ENCODE data around the gene UGGT2. TPM values are rescaled to one million over a fixed set of nuclear protein-coding genes. Genes with fewer than 3 reads are reported as not detected.

Gene UGGT2
- total and polyA plus RNA-seq, 2 donors (not counting 1 experiment from before 2014, with no cell fraction given) = 0.39 to 6.7 TPM

DNA sequence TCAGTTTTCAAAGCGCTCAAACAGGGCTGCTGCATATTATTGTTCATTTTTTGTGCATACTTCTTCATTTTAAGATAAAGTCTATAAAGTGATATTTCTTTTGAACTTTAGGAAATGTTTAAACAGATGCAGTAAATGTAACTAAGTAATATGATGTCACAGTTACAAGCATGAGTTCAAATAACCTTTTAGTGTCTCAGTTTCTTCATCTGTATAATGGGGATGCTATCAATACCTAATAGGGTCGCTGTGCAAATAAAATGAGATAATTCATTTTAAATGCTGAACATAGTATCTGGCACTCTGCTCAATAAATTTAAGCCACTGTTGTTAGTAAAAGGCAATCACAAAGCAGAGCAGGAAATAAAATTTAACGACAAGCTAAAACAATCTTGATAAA, 97.5 kb downstream of the UGGT2 start:
- Histone ChIP-seq H3K79me2 (ENCODE audit: control insufficient read depth, insufficient read depth, low read length) (no peaks in the 10 kb centered on the region), H3K9ac (ENCODE audit: low read length) (no peak overlapping the region), H4K20me1 (ENCODE audit: control insufficient read depth, insufficient read depth, low read length, poor library complexity, severe bottlenecking) (no peaks in the 10 kb centered on the region), H3K27me3 (replicated peaks in 1 of 4; ENCODE audit: control extremely low read depth in 1 of 4, control insufficient read depth in 3 of 4, insufficient read depth in 4 of 4, low read length in 3 of 4) (no peaks in the 10 kb centered on the region), H3K4me1 (ENCODE audit: control insufficient read depth in 2 of 2, insufficient read depth in 2 of 2, low read length in 2 of 2) (no peaks in the 10 kb centered on the region), H3K9me3 (ENCODE audit: control extremely low read depth in 1 of 3, control insufficient read depth in 2 of 3, insufficient read depth in 1 of 3, low read length in 2 of 3) (peaks cover 1 to 13% (median 12%) of the 10 kb centered on the region in 3 donors), H3K27ac (ENCODE audit: low read length in 2 of 2) (no peak overlapping the region), H3K4me3 (ENCODE audit: control extremely low read depth in 1 of 5, extremely low read depth in 1 of 5, insufficient read depth in 1 of 5, low read depth in 2 of 5, low read length in 4 of 5) (no peak overlapping the region), H3K36me3 (replicated peaks in 1 of 2; ENCODE audit: control extremely low read depth in 1 of 2, control insufficient read depth in 1 of 2, extremely low read depth in 1 of 2, insufficient read depth in 2 of 2, low read length in 1 of 2) (no peaks in the 10 kb centered on the region), H2AFZ (ENCODE audit: insufficient read depth, low read depth, low read length, poor library complexity, severe bottlenecking) (no peak overlapping the region), H3K4me2 (replicated peaks; ENCODE audit: low read depth, low read length, poor library complexity, severe bottlenecking) (no peak overlapping the region)
- POLR2A ChIA-PET = no interaction called here
- no peak for TF ChIP-seq EZH2 (IDR thresholded peaks at IDR 0.05; ENCODE audit: borderline replicate concordance, insufficient read depth, low read depth, low read length, poor library complexity, severe bottlenecking)
- TF ChIP-seq, protein P1, sequence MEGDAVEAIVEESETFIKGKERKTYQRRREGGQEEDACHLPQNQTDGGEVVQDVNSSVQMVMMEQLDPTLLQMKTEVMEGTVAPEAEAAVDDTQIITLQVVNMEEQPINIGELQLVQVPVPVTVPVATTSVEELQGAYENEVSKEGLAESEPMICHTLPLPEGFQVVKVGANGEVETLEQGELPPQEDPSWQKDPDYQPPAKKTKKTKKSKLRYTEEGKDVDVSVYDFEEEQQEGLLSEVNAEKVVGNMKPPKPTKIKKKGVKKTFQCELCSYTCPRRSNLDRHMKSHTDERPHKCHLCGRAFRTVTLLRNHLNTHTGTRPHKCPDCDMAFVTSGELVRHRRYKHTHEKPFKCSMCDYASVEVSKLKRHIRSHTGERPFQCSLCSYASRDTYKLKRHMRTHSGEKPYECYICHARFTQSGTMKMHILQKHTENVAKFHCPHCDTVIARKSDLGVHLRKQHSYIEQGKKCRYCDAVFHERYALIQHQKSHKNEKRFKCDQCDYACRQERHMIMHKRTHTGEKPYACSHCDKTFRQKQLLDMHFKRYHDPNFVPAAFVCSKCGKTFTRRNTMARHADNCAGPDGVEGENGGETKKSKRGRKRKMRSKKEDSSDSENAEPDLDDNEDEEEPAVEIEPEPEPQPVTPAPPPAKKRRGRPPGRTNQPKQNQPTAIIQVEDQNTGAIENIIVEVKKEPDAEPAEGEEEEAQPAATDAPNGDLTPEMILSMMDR (IDR thresholded peaks at IDR 0.05) = no peak
- Mint-ChIP-seq H3K4me1 (peaks cover 5% of the 10 kb centered on the region), H3K27ac (no peak overlapping the region), H3K9me3 (ENCODE audit: insufficient read depth) (peaks cover 15% of the 10 kb centered on the region), H3K4me3 (no peak overlapping the region), H3K27me3 (no peaks in the 10 kb centered on the region)
- DNase-seq (no peak), ATAC-seq (ENCODE audit: low read depth) (no peak)
- CTCF ChIA-PET = no interaction called here
- intact Hi-C loops (cut with micrococcal nuclease) = no loop called here
- WGBS (ENCODE audit: insufficient coverage) = no CpG with 5 or more reads among the region's 3 CpGs

DNA sequence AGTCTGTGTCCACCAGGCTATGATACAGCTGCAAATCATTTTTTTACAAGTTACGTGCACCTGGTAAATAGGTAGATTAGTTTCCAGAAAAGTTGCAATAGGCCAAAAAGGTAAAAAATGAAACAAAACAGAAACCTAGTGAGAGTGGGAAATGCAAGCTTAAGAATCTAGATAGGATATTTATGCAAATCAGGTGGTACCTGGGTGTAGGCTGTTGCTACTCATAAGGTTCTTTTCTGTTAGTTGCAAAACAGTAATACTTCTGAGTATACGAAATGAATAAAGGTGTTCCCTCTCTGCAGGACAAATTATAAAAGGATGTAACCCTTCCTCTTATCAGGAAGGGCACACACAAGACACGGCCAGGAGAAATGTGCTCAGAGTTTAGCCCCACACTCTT, 97.9 kb downstream of the UGGT2 start:
- 75% methylated on average over 1 of the region's 3 CpGs for WGBS (ENCODE audit: insufficient coverage)
- intact Hi-C loops (cut with micrococcal nuclease) = no loop called here

More for the DNA sequence above, 97.9 kb downstream of the UGGT2 start:
- Histone ChIP-seq H3K79me2 (ENCODE audit: control insufficient read depth, insufficient read depth, low read length) (no peaks in the 10 kb centered on the region), H3K36me3 (replicated peaks in 1 of 2; ENCODE audit: control extremely low read depth in 1 of 2, control insufficient read depth in 1 of 2, extremely low read depth in 1 of 2, insufficient read depth in 2 of 2, low read length in 1 of 2) (no peaks in the 10 kb centered on the region), H3K4me2 (replicated peaks; ENCODE audit: low read depth, low read length, poor library complexity, severe bottlenecking) (no peak overlapping the region), H3K9ac (ENCODE audit: low read length) (no peak overlapping the region), H3K4me3 (ENCODE audit: control extremely low read depth in 1 of 5, extremely low read depth in 1 of 5, insufficient read depth in 1 of 5, low read depth in 2 of 5, low read length in 4 of 5) (no peak overlapping the region), H3K27ac (ENCODE audit: low read length in 2 of 2) (no peak overlapping the region), H3K4me1 (ENCODE audit: control insufficient read depth in 2 of 2, insufficient read depth in 2 of 2, low read length in 2 of 2) (no peaks in the 10 kb centered on the region), H4K20me1 (ENCODE audit: control insufficient read depth, insufficient read depth, low read length, poor library complexity, severe bottlenecking) (no peaks in the 10 kb centered on the region), H3K9me3 (ENCODE audit: control extremely low read depth in 1 of 3, control insufficient read depth in 2 of 3, insufficient read depth in 1 of 3, low read length in 2 of 3) (peaks cover 1 to 13% (median 9%) of the 10 kb centered on the region in 3 donors), H2AFZ (ENCODE audit: insufficient read depth, low read depth, low read length, poor library complexity, severe bottlenecking) (no peak overlapping the region), H3K27me3 (replicated peaks in 1 of 4; ENCODE audit: control extremely low read depth in 1 of 4, control insufficient read depth in 3 of 4, insufficient read depth in 4 of 4, low read length in 3 of 4) (no peaks in the 10 kb centered on the region)
- Mint-ChIP-seq H3K27me3 (no peaks in the 10 kb centered on the region), H3K27ac (no peak overlapping the region), H3K4me1 (peaks cover 5% of the 10 kb centered on the region), H3K4me3 (no peak overlapping the region), H3K9me3 (ENCODE audit: insufficient read depth) (peaks cover 15% of the 10 kb centered on the region)
- ATAC-seq (ENCODE audit: low read depth) (no peak), DNase-seq (no peak)
- ChIA-PET CTCF (no interaction called here), POLR2A (no interaction called here)
- TF ChIP-seq, protein P1 (IDR thresholded peaks at IDR 0.05) = no peak
- TF ChIP-seq EZH2 (IDR thresholded peaks at IDR 0.05; ENCODE audit: borderline replicate concordance, insufficient read depth, low read depth, low read length, poor library complexity, severe bottlenecking) = no peak
